Measurements from ENCODE around the gene DHDDS. TPM values are rescaled to one million over a fixed set of nuclear protein-coding genes. Genes with fewer than 3 reads are reported as not detected.
A peak's percentile ranks its signal among the peaks of the same experiment; 100 is the strongest.

The DHDDS gene
- total and polyA plus RNA-seq, 2 of the 13 experiments (the other 11 are each of a cell fraction or from before 2014, with no cell fraction given) = 18.9 to 28.3 TPM

DNA sequence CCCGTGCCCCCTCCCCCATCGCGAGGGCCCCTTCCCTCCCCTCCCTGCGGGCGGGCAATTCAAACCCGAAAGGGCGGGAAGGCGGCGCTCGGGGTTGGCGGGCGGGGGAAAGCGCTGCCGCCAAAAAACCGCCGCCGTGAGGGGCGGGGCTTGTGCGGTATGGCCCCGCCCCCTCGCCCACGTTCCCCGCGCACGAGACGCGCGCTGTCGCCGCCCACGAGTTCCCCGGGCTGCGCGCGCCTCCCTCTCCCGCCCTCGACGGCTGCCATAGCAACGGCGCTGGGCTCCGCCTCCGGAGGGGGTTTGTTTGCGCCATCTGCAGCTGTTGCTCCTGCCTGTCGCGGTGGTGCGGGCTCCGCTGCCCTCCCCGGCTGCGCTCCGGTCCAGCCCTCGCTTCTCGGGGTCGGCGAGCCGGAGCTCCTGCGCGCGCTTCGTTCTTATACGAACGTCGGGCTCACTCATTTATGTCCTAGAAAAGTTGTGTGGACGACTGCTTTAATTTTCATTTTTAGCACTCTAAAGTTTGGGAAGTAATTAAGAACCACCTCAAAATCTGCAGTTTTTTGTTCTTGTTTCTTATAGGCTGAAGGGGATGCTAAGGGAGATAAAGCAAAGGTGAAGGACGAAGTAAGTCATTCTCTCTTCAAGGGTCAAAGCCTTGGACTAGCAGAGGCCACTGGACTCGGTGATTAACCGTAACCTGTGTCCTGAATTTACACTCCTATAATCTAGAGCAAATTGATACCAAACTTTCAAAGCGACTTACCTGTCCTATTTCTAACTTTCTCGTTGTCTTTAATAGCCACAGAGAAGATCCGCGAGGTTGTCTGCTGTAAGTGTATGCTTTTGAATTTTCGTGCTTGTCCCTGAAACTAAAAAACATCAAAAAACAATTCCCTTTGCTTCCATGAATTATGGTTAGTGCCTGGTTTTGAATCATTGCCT is 41.1 kb downstream of the DHDDS start (continued):
- TF ChIP-seq, protein P1, sequence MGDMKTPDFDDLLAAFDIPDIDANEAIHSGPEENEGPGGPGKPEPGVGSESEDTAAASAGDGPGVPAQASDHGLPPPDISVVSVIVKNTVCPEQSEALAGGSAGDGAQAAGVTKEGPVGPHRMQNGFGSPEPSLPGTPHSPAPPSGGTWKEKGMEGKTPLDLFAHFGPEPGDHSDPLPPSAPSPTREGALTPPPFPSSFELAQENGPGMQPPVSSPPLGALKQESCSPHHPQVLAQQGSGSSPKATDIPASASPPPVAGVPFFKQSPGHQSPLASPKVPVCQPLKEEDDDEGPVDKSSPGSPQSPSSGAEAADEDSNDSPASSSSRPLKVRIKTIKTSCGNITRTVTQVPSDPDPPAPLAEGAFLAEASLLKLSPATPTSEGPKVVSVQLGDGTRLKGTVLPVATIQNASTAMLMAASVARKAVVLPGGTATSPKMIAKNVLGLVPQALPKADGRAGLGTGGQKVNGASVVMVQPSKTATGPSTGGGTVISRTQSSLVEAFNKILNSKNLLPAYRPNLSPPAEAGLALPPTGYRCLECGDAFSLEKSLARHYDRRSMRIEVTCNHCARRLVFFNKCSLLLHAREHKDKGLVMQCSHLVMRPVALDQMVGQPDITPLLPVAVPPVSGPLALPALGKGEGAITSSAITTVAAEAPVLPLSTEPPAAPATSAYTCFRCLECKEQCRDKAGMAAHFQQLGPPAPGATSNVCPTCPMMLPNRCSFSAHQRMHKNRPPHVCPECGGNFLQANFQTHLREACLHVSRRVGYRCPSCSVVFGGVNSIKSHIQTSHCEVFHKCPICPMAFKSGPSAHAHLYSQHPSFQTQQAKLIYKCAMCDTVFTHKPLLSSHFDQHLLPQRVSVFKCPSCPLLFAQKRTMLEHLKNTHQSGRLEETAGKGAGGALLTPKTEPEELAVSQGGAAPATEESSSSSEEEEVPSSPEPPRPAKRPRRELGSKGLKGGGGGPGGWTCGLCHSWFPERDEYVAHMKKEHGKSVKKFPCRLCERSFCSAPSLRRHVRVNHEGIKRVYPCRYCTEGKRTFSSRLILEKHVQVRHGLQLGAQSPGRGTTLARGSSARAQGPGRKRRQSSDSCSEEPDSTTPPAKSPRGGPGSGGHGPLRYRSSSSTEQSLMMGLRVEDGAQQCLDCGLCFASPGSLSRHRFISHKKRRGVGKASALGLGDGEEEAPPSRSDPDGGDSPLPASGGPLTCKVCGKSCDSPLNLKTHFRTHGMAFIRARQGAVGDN (CRISPR knock-in tag; IDR thresholded peaks at IDR 0.05) = peak; percentile 79
- TF ChIP-seq, protein P2, sequence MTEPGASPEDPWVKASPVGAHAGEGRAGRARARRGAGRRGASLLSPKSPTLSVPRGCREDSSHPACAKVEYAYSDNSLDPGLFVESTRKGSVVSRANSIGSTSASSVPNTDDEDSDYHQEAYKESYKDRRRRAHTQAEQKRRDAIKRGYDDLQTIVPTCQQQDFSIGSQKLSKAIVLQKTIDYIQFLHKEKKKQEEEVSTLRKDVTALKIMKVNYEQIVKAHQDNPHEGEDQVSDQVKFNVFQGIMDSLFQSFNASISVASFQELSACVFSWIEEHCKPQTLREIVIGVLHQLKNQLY (CRISPR knock-in tag; IDR thresholded peaks at IDR 0.05) = 0 out of 2 replicates have a peak, but pooled peaks have one; percentile 23
- TF ChIP-seq FOXP1 (IDR thresholded peaks at IDR 0.05) = no peak
- peak; percentile 45; the same call in 1 of the 2 replicates for TF ChIP-seq FOXP1 (CRISPR knock-in tag; IDR thresholded peaks at IDR 0.05)
- no peak for TF ChIP-seq ZNF12 (CRISPR knock-in tag; IDR thresholded peaks at IDR 0.05)
- TF ChIP-seq RAD21 (CRISPR knock-in tag; IDR thresholded peaks at IDR 0.05) = peak; percentile 34
- TF ChIP-seq MIER3 (CRISPR knock-in tag; IDR thresholded peaks at IDR 0.05; ENCODE audit: borderline replicate concordance) = 0 out of 2 replicates have a peak, but pooled peaks have one; percentile 23
- TF ChIP-seq, protein P3, sequence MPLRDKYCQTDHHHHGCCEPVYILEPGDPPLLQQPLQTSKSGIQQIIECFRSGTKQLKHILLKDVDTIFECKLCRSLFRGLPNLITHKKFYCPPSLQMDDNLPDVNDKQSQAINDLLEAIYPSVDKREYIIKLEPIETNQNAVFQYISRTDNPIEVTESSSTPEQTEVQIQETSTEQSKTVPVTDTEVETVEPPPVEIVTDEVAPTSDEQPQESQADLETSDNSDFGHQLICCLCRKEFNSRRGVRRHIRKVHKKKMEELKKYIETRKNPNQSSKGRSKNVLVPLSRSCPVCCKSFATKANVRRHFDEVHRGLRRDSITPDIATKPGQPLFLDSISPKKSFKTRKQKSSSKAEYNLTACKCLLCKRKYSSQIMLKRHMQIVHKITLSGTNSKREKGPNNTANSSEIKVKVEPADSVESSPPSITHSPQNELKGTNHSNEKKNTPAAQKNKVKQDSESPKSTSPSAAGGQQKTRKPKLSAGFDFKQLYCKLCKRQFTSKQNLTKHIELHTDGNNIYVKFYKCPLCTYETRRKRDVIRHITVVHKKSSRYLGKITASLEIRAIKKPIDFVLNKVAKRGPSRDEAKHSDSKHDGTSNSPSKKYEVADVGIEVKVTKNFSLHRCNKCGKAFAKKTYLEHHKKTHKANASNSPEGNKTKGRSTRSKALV (CRISPR knock-in tag; IDR thresholded peaks at IDR 0.05) = no peak
- TF ChIP-seq SIN3B (IDR thresholded peaks at IDR 0.05; ENCODE audit: low read length) = no peak
- TF ChIP-seq, protein P4, sequence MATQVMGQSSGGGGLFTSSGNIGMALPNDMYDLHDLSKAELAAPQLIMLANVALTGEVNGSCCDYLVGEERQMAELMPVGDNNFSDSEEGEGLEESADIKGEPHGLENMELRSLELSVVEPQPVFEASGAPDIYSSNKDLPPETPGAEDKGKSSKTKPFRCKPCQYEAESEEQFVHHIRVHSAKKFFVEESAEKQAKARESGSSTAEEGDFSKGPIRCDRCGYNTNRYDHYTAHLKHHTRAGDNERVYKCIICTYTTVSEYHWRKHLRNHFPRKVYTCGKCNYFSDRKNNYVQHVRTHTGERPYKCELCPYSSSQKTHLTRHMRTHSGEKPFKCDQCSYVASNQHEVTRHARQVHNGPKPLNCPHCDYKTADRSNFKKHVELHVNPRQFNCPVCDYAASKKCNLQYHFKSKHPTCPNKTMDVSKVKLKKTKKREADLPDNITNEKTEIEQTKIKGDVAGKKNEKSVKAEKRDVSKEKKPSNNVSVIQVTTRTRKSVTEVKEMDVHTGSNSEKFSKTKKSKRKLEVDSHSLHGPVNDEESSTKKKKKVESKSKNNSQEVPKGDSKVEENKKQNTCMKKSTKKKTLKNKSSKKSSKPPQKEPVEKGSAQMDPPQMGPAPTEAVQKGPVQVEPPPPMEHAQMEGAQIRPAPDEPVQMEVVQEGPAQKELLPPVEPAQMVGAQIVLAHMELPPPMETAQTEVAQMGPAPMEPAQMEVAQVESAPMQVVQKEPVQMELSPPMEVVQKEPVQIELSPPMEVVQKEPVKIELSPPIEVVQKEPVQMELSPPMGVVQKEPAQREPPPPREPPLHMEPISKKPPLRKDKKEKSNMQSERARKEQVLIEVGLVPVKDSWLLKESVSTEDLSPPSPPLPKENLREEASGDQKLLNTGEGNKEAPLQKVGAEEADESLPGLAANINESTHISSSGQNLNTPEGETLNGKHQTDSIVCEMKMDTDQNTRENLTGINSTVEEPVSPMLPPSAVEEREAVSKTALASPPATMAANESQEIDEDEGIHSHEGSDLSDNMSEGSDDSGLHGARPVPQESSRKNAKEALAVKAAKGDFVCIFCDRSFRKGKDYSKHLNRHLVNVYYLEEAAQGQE (IDR thresholded peaks at IDR 0.05; ENCODE audit: borderline replicate concordance in 1 of 2, low read depth in 1 of 2, low read length in 2 of 2) = no peak
- no peak for TF ChIP-seq MAFK (conservative IDR thresholded peaks at IDR 0.05 in 1 of 2, IDR thresholded peaks at IDR 0.05 in 1 of 2; ENCODE audit: low read length in 2 of 2)
- TF ChIP-seq, protein P5, sequence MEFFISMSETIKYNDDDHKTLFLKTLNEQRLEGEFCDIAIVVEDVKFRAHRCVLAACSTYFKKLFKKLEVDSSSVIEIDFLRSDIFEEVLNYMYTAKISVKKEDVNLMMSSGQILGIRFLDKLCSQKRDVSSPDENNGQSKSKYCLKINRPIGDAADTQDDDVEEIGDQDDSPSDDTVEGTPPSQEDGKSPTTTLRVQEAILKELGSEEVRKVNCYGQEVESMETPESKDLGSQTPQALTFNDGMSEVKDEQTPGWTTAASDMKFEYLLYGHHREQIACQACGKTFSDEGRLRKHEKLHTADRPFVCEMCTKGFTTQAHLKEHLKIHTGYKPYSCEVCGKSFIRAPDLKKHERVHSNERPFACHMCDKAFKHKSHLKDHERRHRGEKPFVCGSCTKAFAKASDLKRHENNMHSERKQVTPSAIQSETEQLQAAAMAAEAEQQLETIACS (CRISPR knock-in tag; IDR thresholded peaks at IDR 0.05) = peak; percentile 59; the same call in 1 of the 2 replicates
- TF ChIP-seq, protein P6, sequence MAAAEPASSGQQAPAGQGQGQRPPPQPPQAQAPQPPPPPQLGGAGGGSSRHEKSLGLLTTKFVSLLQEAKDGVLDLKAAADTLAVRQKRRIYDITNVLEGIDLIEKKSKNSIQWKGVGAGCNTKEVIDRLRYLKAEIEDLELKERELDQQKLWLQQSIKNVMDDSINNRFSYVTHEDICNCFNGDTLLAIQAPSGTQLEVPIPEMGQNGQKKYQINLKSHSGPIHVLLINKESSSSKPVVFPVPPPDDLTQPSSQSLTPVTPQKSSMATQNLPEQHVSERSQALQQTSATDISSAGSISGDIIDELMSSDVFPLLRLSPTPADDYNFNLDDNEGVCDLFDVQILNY (CRISPR knock-in tag; conservative IDR thresholded peaks at IDR 0.05) = peak; percentile 88
- TF ChIP-seq ARHGAP35 (CRISPR knock-in tag; IDR thresholded peaks at IDR 0.05; ENCODE audit: borderline replicate concordance) = no peak
- TF ChIP-seq SKI (IDR thresholded peaks at IDR 0.05; ENCODE audit: partially characterized antibody) = no peak
